DND-41 (cell line): Measurements from ENCODE around the gene COG3.

Source experiments
- ATAC-seq: fragments of 200-7000 bp; cut with Tn5 transposase; 3 replicates; pipeline ENCODE4 v1.9.1; 2021; ENCODE audit warnings: low read depth; ENCODE audit not compliant: insufficient read depth
- DNase-seq: peaks from one replicate; pipeline ENCODE4 v3.0.0-alpha.2; 2020
- H2AFZ ChIP-seq: 2 replicates; pipeline ENCODE4 v1.6.0; 2012; ENCODE audit warnings: low read depth, low read length
- H3K27ac ChIP-seq: 2 replicates; pipeline ENCODE4 v1.5.1; 2012; ENCODE audit warnings: low read length, inconsistent platforms
- H3K27me3 ChIP-seq: fragments of 200-600 bp; sonication (generic); 2 replicates; pipeline ENCODE4 v1.6.0; 2012; ENCODE audit warnings: low read length, mild to moderate bottlenecking, inconsistent platforms; ENCODE audit not compliant: insufficient read depth, poor library complexity
- H3K36me3 ChIP-seq: 2 replicates; pipeline ENCODE4 v1.5.1; 2012; ENCODE audit warnings: low read length, inconsistent platforms; ENCODE audit not compliant: insufficient read depth
- H3K4me1 ChIP-seq: 2 replicates; pipeline ENCODE4 v1.5.1; 2012; ENCODE audit warnings: mild to moderate bottlenecking, low read length; ENCODE audit not compliant: insufficient read depth
- H3K4me2 ChIP-seq: 2 replicates; pipeline ENCODE4 v1.6.0; 2012; ENCODE audit warnings: mild to moderate bottlenecking, moderate library complexity, low read length, inconsistent platforms; ENCODE audit not compliant: insufficient read depth
- H3K4me3 ChIP-seq, 2 experiments: fragments of 200-600 bp in 1 of 2; shearing (Covaris generic) in 1 of 2; 2 replicates each; pipeline ENCODE4 v1.5.1; 2012 to 2016; ENCODE audit warnings: inconsistent platforms in 2 of 2, low read length in 2 of 2, mild to moderate bottlenecking in 2 of 2, low read depth in 1 of 2, moderate library complexity in 1 of 2
- H3K79me2 ChIP-seq: 2 replicates; pipeline ENCODE4 v1.6.0; 2012; ENCODE audit warnings: low read length, inconsistent platforms; ENCODE audit not compliant: insufficient read depth
- H3K9ac ChIP-seq: 2 replicates; pipeline ENCODE4 v1.6.0; 2012; ENCODE audit warnings: low read depth, mild to moderate bottlenecking, inconsistent platforms, low read length, moderate library complexity
- H3K9me3 ChIP-seq: 2 replicates; pipeline ENCODE4 v1.5.1; 2012; ENCODE audit warnings: low read length, moderate library complexity, mild to moderate bottlenecking, inconsistent platforms; ENCODE audit not compliant: insufficient read depth, severe bottlenecking
- H4K20me1 ChIP-seq: 2 replicates; pipeline ENCODE4 v1.6.0; 2012; ENCODE audit warnings: low read length; ENCODE audit not compliant: insufficient read depth
- EZH2 ChIP-seq: IDR thresholded peaks from 3 replicates; pipeline ENCODE4 v1.6.1; 2012; ENCODE audit warnings: borderline replicate concordance, low read depth, mild to moderate bottlenecking, moderate library complexity, low read length, inconsistent platforms; ENCODE audit not compliant: severe bottlenecking
- TF ChIP-seq, protein P1 (sequence below): IDR thresholded peaks from 2 replicates; pipeline ENCODE4 v1.5.1; 2012; ENCODE audit warnings: borderline replicate concordance, low read length, moderate library complexity, mild to moderate bottlenecking; ENCODE audit not compliant: poor library complexity, severe bottlenecking; ENCODE audit errors: extremely low read depth

COG3 gene

DNA sequence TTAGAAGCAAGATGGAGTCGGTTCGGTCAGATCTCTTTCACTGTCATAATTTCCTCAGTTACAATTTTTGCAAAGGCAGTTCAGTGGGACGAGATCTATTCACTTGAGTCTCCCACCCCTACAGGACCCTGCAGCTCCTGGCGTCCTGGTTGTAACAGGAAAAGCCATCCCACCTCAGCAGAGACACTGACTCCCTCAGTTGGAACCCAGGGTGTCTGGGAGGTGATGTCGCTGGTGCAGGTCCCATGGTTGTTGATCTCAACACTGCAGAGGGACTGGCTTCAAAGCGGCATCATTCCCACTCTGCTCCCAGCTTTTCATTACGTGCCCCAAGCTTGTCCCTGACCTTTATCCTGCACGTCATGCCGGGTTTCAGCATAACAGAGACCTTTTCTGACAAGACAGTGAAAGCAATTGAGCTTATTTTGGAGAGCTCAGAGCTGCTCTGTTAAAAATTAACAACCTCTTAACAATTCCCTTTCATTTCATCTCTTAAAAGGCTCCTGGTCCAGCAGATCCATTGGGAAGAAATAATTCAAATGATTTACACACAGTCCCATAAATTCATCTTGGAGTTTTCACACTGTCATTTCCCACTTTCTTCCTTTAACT lies 17.6 kb upstream of the COG3 start:
- no peak overlapping the region for H3K4me2 ChIP-seq
- H2AFZ ChIP-seq, result no peak overlapping the region
- no peaks in the 10 kb centered on the region for H3K79me2 ChIP-seq
- ATAC-seq (no peak), DNase-seq (no peak)
- no peaks in the 10 kb centered on the region for H4K20me1 ChIP-seq
- no peak overlapping the region for H3K9ac ChIP-seq
- H3K4me1 ChIP-seq, result no peaks in the 10 kb centered on the region
- no peaks in the 10 kb centered on the region for H3K9me3 ChIP-seq
- no peak overlapping the region for H3K4me3 ChIP-seq
- TF ChIP-seq, protein P1, sequence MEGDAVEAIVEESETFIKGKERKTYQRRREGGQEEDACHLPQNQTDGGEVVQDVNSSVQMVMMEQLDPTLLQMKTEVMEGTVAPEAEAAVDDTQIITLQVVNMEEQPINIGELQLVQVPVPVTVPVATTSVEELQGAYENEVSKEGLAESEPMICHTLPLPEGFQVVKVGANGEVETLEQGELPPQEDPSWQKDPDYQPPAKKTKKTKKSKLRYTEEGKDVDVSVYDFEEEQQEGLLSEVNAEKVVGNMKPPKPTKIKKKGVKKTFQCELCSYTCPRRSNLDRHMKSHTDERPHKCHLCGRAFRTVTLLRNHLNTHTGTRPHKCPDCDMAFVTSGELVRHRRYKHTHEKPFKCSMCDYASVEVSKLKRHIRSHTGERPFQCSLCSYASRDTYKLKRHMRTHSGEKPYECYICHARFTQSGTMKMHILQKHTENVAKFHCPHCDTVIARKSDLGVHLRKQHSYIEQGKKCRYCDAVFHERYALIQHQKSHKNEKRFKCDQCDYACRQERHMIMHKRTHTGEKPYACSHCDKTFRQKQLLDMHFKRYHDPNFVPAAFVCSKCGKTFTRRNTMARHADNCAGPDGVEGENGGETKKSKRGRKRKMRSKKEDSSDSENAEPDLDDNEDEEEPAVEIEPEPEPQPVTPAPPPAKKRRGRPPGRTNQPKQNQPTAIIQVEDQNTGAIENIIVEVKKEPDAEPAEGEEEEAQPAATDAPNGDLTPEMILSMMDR, result no peak
- no peak for TF ChIP-seq EZH2
- no peaks in the 10 kb centered on the region for H3K27me3 ChIP-seq
- H3K36me3 ChIP-seq, result no peaks in the 10 kb centered on the region
- no peak overlapping the region for H3K27ac ChIP-seq

DNA sequence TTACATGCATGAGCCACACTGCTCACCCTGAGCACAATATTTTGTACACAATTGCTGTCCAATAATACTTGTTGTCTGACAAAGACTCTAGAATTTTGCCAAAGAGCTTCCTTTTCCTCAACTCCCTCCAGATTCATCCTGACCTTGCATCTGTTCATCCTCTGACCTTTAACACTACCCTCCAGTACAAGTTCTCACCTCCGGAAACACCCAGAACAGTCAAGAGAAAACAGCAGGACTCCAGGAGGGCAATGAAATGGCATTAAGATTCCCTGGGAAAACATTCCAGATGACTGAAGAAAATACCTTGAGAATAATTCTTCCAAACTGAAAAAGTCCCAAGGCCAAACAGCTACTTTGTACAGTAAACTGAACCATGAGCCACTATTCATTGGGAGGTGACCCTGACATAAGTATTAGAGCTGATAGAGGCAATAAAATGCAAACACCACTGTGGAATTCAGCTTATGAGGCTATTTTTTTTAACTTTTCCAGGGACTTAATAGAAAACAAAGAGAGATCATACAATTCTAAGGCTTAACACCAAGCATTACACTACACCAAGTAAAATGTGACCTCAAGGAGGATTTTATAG lies 15.7 kb upstream of the COG3 start:
- Histone ChIP-seq H2AFZ (no peak overlapping the region), H3K4me1 (no peaks in the 10 kb centered on the region), H3K79me2 (no peaks in the 10 kb centered on the region), H3K4me3 (no peak overlapping the region), H3K9ac (no peak overlapping the region), H3K4me2 (no peak overlapping the region), H3K27me3 (no peaks in the 10 kb centered on the region), H3K9me3 (no peaks in the 10 kb centered on the region), H3K36me3 (no peaks in the 10 kb centered on the region), H4K20me1 (no peaks in the 10 kb centered on the region), H3K27ac (no peak overlapping the region)
- ATAC-seq (no peak), DNase-seq (no peak)
- TF ChIP-seq, protein P1, result no peak
- no peak for TF ChIP-seq EZH2

DNA sequence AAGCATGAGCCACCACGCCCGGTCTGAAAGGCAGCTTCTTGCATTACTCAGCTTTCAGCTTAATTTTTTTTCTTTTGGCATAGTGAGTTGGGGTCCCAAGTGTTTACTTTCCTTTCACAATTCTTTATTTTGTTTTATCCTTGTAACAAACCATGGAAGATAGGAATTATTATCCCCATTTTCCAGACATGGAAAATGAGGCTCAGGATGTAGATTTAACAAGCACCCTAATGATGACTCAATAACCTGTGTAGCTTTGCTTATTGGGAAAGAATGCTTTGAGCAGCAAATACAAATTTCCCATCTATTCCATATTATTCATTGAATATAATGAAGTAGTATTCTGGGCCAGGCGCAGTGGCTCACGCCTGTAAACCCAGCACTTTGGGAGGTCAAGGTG lies 13.5 kb upstream of the COG3 start:
- TF ChIP-seq, protein P1, result no peak
- no peak for TF ChIP-seq EZH2
- no peak for ATAC-seq
- H3K4me2 ChIP-seq, result no peak overlapping the region
- no peak overlapping the region for H3K4me3 ChIP-seq
- no peak overlapping the region for H2AFZ ChIP-seq
- H3K9ac ChIP-seq, result no peak overlapping the region
- H4K20me1 ChIP-seq, result no peaks in the 10 kb centered on the region
- no peaks in the 10 kb centered on the region for H3K4me1 ChIP-seq
- H3K36me3 ChIP-seq, result no peaks in the 10 kb centered on the region
- H3K79me2 ChIP-seq, result no peaks in the 10 kb centered on the region
- no peaks in the 10 kb centered on the region for H3K27me3 ChIP-seq
- no peak for DNase-seq
- H3K9me3 ChIP-seq, result no peaks in the 10 kb centered on the region
- H3K27ac ChIP-seq, result no peak overlapping the region

- H3K79me2 ChIP-seq, result no peaks in the 10 kb centered on the region
- H3K27me3 ChIP-seq, result no peaks in the 10 kb centered on the region
- no peak overlapping the region for H3K4me3 ChIP-seq
- H3K27ac ChIP-seq, result no peak overlapping the region
- no peaks in the 10 kb centered on the region for H3K36me3 ChIP-seq
- no peaks in the 10 kb centered on the region for H4K20me1 ChIP-seq
- H3K4me2 ChIP-seq, result no peak overlapping the region
- H2AFZ ChIP-seq, result no peak overlapping the region
- no peak for DNase-seq
- no peaks in the 10 kb centered on the region for H3K4me1 ChIP-seq
- TF ChIP-seq EZH2, result no peak
- TF ChIP-seq, protein P1, result no peak
- ATAC-seq, result no peak
- H3K9ac ChIP-seq, result no peak overlapping the region
- peaks cover 3% of the 10 kb centered on the region for H3K9me3 ChIP-seq
These were observed 10.5 kb upstream of the COG3 start for GRCh38 chr13:45454204-45454603.
